Measurements from ENCODE around the gene PRDM13.

- TF ChIP-seq SETDB1 (CRISPR knock-in tag; IDR thresholded peaks at IDR 0.05; ENCODE audit: borderline replicate concordance), result no peak
- no peak for TF ChIP-seq ZNF549 (CRISPR knock-in tag; IDR thresholded peaks at IDR 0.05)
- no peak for TF ChIP-seq GTF3A (CRISPR knock-in tag; conservative IDR thresholded peaks at IDR 0.05)
- no peak for TF ChIP-seq ZNF780A (CRISPR knock-in tag; IDR thresholded peaks at IDR 0.05)
- TF ChIP-seq NFYB (CRISPR knock-in tag; IDR thresholded peaks at IDR 0.05), result no peak
- TF ChIP-seq MAX (IDR thresholded peaks at IDR 0.05), result no peak
- TF ChIP-seq SSRP1 (CRISPR knock-in tag; IDR thresholded peaks at IDR 0.05), result no peak
- no peak for TF ChIP-seq CTCF (CRISPR knock-in tag; IDR thresholded peaks at IDR 0.05)
- TF ChIP-seq CC2D1A (CRISPR knock-in tag; IDR thresholded peaks at IDR 0.05), result no peak
- no peak for TF ChIP-seq POLR2AphosphoS5 (IDR thresholded peaks at IDR 0.05; ENCODE audit: low read depth, low read length)
Measured at GRCh38 chr6:99591673-99592364, 14.8 kb upstream of the PRDM13 start.

Measured in HepG2 (cell line).